Activated CD4-positive, alpha-beta T cell treated with anti-CD3 and anti-CD28 coated beads, Interleukin-2, amount 50 U/mL, for 48 hours (primary cell): Measurements from ENCODE around the gene ZC3H13.

ENCODE experiments used
- DNase-seq, 2 experiments: peaks; one replicate each; pipeline ENCODE4 v3.0.0-alpha.2; 2020

The ZC3H13 gene

GRCh38 chr13:46058268-46058667 is 5.7 kb upstream of the ZC3H13 start:
- no peak for DNase-seq

DNA sequence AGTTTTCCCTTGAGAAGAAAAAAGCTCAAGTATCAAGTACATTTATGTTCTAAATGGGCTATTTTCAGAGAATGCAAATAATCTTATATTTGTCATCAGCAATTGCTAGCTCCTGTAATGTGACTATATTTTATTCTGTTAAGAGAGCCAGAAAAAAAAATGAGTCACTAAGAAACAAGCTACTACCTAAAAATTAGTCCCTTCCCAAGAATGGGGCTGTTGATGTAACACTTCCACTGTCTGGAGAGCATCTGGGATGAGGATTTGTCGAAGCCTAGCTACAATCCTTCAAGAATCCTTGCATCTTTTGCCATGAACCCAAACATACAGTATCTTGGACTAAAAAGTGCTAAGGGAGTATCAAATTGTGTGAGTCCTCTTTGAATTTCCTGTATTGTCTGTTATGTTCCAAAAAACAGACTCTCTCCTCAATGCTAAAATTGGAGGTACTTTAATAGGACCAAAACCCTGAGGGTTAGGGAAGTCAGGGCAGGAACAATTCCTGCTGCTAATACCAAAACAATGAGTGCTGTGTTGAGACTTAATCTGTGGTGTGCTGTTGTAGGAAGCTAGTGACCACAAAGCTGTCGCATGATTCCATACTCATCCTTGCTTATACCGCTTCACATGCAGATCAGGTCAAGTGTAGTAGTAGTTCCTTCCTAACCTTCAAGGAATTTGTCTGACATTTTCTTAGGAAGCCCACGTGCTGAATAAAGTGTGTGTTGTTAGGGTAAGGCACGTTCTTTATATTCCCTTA is 4.9 kb upstream of the ZC3H13 start:
- DNase-seq = no peak

DNA sequence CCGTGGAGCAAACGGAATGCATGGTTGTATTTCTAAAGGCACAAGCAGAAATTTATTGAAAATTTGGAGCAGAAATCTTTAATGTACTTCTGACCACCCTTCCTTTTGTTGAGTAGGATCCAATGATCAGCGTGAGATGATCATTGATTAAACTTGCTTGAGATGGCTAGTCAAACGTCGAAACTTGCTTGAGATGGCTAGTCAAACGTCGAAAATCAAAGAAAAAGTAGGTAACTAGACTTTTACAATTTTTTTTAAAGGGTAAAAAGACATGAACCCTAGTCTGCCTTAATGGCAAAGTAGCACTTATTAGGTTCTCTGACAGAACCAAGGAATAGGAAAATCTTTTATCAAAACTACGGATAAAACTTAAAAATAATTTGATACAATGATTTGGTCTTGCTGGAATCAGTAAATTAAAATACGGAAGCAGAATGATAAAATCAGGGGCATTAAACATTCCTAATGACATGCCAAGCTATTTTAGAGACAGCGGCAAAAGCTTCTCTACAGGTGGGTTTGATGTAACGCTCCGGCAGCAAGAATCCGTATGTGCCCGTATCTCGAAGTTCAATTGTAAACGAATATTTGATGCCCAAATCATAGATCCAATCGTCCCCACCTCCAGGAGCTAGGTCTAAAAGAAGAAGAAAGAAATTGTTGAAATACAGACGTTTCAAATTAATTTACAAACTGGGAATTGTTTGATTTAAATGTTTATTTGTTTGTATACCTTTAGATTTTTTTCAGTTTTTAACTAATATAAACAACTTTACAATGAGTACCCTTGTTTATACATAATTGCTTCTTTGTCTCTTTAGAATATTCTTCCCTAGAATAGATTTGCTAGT is 841 bp upstream of the ZC3H13 start:
- DNase-seq = no peak

DNA sequence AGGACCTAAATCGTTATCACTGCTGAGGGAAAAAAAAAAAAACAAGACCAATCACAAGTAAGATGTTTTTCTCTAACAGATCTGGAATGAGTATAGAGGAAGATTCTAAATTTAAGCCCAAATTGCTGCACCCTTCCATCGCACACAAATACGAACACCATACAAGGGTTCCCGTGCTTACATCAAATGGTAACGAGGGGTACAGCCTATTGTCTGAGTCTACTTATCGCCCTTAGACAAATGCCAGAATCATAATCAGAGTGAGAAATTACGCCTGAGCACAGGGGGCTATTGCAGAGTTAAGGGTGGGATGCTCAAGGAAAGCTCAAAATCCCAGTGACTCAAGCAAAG is 603 bp downstream of the ZC3H13 start:
- no peak for DNase-seq

DNA sequence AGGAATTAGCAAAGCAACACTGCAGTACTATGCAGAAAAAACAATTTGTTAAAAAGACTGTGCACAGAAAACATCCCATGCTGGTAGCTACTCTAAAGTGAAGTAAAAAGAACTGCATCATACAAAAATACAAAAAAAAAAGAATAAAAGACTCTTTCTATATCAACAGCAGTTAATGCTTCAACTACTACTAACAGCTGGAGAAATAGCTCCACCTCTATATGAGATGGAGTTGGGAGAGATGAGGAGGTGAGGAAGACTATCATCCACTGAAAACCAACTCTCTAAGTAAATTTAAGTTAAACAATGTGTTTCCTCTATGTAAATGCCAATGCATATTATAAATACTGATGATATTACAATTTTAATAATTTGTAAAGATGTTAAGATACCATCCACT is 1.8 kb downstream of the ZC3H13 start:
- no peak for DNase-seq

GRCh38 chr13:46045424-46045823 is 7.1 kb downstream of the ZC3H13 start:
- DNase-seq = no peak

DNA sequence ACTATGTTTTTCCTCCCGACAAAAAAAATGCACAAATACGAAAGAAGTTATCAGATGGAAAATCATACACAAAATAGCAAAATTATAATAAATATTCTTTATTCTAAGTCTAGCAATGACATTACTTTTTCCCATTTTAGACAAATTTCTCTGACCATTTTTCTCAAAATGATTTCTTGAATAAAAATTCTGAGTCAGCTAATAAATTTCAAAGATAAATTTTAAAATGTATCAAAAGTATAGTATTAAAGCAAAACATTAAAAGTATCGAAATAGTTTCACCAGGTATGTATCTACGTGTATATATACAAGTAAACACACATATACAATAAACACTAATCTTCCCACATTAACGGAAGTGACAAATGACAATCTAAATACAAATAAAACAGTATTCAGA is 8.9 kb downstream of the ZC3H13 start:
- no peak for DNase-seq

- no peak for DNase-seq
Observed at GRCh38 chr13:46041419-46041839, 11.1 kb downstream of the ZC3H13 start.

DNA sequence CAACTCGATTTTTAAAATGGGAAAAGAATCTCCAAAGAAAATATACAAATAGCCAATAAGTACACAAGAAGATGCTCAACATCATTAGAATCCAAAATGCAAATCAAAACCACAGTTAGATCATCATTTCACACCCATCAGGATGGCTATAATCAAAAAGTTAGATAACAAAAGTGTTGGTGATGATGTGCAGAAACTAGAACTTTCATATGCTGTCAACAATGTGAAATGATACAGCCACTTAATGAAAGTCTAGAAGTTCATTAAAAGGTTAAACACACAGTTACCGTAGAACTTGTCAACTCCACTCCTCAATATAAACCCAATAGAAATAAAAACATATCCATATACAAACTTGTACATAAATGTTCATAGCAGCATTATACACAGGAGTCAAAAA is 11.8 kb downstream of the ZC3H13 start:
- DNase-seq = no peak

DNA sequence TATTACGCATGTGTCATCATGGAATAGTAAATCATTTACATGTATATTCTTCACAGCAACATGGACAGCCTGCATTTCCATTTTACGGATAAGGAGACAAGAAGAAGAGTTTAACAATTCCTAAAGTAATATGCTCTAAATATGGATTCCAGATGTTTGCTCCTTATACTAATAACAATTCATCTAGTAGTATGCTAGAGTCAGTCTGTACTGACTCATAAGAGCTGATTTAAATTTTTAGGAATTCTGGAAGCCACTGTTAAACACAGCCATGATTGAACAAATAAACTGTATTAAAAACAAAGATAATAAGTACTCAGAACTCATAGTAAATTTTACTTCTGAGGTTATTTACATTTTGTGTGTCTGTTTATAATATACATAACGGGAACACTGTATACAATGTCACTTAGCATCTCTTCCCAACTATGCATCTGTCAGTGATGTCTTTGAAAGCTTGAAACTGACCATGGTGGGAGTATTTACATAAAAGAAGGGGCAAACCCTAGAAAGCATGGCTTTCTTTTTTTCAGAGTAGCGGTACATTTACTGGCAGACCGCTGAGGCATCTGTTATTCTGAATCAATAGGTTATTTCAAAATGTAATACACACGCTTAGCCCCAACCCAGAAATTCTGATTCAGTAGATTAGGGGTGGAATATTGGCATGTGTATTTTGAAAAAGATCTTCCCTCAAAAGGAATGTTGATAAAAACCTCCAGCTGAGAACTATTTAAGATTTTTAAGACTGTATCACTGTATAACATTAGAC is 12.9 kb downstream of the ZC3H13 start:
- no peak for DNase-seq

GRCh38 chr13:46038296-46038695 is 14.2 kb downstream of the ZC3H13 start:
- DNase-seq = no peak

DNA sequence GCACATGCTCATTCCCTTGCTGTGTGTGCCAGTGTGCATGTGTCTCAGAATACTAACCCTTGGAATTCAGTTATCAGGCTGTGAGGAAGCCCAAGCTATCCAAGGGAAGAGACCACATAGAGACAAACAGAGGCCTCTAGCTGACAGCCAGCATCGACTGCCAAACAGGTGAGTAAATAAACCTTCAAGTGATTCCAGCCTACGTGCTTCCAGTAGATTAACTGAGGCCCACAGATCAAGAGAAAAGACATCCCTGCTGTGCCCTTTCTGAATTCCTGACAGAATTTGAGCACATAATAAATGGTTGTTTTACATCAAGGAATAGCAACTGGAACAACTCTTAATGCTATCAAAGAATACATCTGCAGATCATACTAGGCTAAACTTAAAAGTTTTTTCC is 17.5 kb downstream of the ZC3H13 start:
- DNase-seq = no peak

GRCh38 chr13:46032341-46032740 is 20.2 kb downstream of the ZC3H13 start:
- no peak for DNase-seq

- no peak for DNase-seq
Observed at GRCh38 chr13:46031581-46032263, 20.8 kb downstream of the ZC3H13 start.

GRCh38 chr13:46025157-46025556 is 27.4 kb downstream of the ZC3H13 start:
- DNase-seq = no peak

- no peak for DNase-seq
Observed at GRCh38 chr13:46022481-46022880, 30.1 kb downstream of the ZC3H13 start.

DNA sequence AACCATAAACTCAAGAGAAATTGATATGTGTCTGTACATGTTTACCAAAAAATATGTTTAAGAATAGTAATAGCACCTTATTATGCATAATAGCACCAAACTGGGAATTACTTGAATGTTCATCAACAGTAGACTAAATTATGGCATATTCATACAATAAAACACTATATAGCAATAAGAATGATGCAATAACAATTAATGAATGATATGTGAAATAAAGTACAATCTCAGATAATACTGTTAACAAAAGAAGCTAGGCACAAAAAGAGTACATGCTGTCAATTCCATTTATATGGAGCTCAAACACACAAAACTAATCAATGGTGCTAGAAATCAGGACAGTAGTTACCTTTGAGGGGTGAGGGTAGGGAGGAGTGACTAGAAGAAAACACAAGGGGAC is 36.3 kb downstream of the ZC3H13 start:
- no peak for DNase-seq

GRCh38 chr13:46015366-46015765 is 37.2 kb downstream of the ZC3H13 start:
- no peak for DNase-seq

- DNase-seq = no peak
Observed at GRCh38 chr13:46012404-46012803, 40.1 kb downstream of the ZC3H13 start.

- DNase-seq = no peak
Observed at GRCh38 chr13:46010148-46010547, 42.4 kb downstream of the ZC3H13 start.

GRCh38 chr13:46008631-46009030 is 43.9 kb downstream of the ZC3H13 start:
- DNase-seq = no peak

GRCh38 chr13:46006688-46007452 is 45.7 kb downstream of the ZC3H13 start:
- DNase-seq = no peak
